ENCODE measurements around the gene LRMDA.
"Not testable (repeated sequence)": the region's sequence is repeated elsewhere in the genome, so short reads cannot be mapped to it uniquely, and the experiment has no call there.

The LRMDA gene

GRCh38 chr10:76051007-76051936, 619.8 kb downstream of the LRMDA start:
- DNase-seq (ENCODE audit: low spot score) = no peak

GRCh38 chr10:76052682-76053503, 621.5 kb downstream of the LRMDA start:
- no peak for DNase-seq (ENCODE audit: low spot score)

DNA sequence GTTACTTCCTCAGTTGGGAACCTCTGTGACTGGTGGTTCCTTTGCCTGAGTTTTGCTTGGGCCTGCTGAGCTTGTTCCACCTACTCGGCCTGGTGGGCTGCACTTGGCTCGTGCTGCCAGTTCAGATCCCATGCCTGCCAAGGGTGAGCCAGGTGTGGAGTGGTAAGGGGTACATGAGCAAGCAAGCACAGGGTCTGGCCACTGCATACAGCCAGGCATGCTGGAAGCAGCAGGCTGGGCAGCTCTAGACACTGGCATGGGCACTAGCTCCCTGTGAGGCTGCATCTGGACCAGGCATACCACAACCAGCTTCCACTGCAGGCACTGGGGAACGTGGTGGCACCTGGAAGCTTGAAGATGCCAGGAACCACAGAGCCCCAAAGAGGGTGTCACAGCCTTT, 624.0 kb downstream of the LRMDA start:
- no peak for DNase-seq (ENCODE audit: low spot score)

- no peak for DNase-seq (ENCODE audit: low spot score)
These were observed 624.5 kb downstream of the LRMDA start for GRCh38 chr10:76055963-76056362.

DNA sequence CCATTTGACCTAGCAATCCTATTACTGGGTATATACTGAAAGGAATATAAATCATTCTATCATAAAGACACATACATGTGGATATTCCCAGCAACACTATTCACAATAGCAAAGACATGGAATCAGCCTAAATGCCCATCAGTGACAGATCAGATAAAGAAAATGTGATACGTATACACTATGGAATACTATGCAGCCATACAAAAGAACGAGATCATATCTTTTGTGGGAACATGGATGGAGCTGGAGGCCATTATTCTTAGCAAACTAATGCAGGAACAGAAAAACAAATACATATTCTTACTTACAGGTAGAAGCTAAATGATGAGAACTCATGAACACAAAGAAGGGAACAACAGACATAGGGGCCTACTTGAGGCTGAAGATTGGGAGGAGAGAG, 629.6 kb downstream of the LRMDA start:
- DNase-seq (ENCODE audit: low spot score) = not testable (repeated sequence)

GRCh38 chr10:76066457-76066856, 635.0 kb downstream of the LRMDA start:
- DNase-seq (ENCODE audit: low spot score) = no peak

- DNase-seq (ENCODE audit: low spot score) = no peak
These were observed 636.0 kb downstream of the LRMDA start for GRCh38 chr10:76067447-76067846.

GRCh38 chr10:76068856-76069255, 637.4 kb downstream of the LRMDA start:
- DNase-seq (ENCODE audit: low spot score) = no peak

GRCh38 chr10:76070916-76071315, 639.5 kb downstream of the LRMDA start:
- no peak for DNase-seq (ENCODE audit: low spot score)

- no peak for DNase-seq (ENCODE audit: low spot score)
These were observed 640.4 kb downstream of the LRMDA start for GRCh38 chr10:76071653-76072365.

- no peak for DNase-seq (ENCODE audit: low spot score)
These were observed 641.0 kb downstream of the LRMDA start for GRCh38 chr10:76072384-76072783.

- no peak for DNase-seq (ENCODE audit: low spot score)
These were observed 642.1 kb downstream of the LRMDA start for GRCh38 chr10:76073524-76073923.

DNA sequence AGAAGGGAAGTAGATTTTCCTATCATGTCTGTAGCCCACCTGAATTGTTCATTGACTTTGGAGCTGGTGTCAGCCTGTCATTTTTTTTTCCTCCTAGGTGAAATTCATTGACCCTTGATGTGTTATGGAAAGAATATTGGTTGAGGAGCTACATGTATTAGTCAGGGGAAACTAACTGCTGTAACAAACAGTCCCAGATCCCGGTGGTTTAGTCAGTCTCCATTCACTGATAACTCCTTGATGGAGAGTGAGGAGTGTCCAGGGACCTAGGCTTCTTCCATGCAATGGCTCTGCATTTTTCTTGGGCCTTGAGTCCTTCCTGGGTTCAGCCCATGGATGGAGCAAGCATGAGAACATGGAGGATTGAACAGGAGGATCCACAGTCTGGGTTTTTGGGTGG, 643.2 kb downstream of the LRMDA start:
- no peak for DNase-seq (ENCODE audit: low spot score)

GRCh38 chr10:76080451-76080850, 649.0 kb downstream of the LRMDA start:
- no peak for DNase-seq (ENCODE audit: low spot score)

GRCh38 chr10:76080991-76081390, 649.6 kb downstream of the LRMDA start:
- DNase-seq (ENCODE audit: low spot score) = no peak

GRCh38 chr10:76082232-76082631, 650.8 kb downstream of the LRMDA start:
- DNase-seq (ENCODE audit: low spot score) = no peak

- no peak for DNase-seq (ENCODE audit: low spot score)
These were observed 651.5 kb downstream of the LRMDA start for GRCh38 chr10:76082956-76083355.

- no peak for DNase-seq (ENCODE audit: low spot score)
These were observed 653.8 kb downstream of the LRMDA start for GRCh38 chr10:76085002-76085816.

- DNase-seq (ENCODE audit: low spot score) = no peak
These were observed 654.4 kb downstream of the LRMDA start for GRCh38 chr10:76085817-76086167.

- no peak for DNase-seq (ENCODE audit: low spot score)
These were observed 654.8 kb downstream of the LRMDA start for GRCh38 chr10:76086170-76086760.

Data from putamen (tissue), 1 donor.